ENCODE data around the gene RREB1.
"Not testable (repeated sequence)": the region's sequence is repeated elsewhere in the genome, so short reads cannot be mapped to it uniquely, and the experiment has no call there.

The RREB1 gene

GRCh38 chr6:7260291-7261031, 152.7 kb downstream of the RREB1 start:
- DNase-seq (ENCODE audit: low read depth, low spot score) = no peak
- TF ChIP-seq CTCF (IDR thresholded peaks at IDR 0.05; ENCODE audit: insufficient read depth, low read length, missing control alignments) = no peak
- H3K4me3 ChIP-seq (ENCODE audit: low read depth, low read length) = peak overlapping the region; percentile 77
- POLR2A ChIA-PET = interaction anchor here (0.6 kb wide), 1 partner anchor 151 kb away, joined by 3 read pairs; no protein-coding TSS in a partner anchor
- CTCF ChIA-PET = interaction anchor here (1.0 to 3.8 kb wide), 4 partner anchors 8 to 584 kb away, joined by 4 to 25 read pairs (median 5); no protein-coding TSS in a partner anchor

- DNase-seq (ENCODE audit: low read depth, low spot score) = no peak
- TF ChIP-seq CTCF (IDR thresholded peaks at IDR 0.05; ENCODE audit: insufficient read depth, low read length, missing control alignments) = no peak
- ChIA-PET CTCF (interaction anchor here (0.8 to 3.8 kb wide), 4 partner anchors 9 to 17 kb away, joined by 4 to 25 read pairs (median 10); no protein-coding TSS in a partner anchor), POLR2A (interaction anchor here (0.6 to 0.9 kb wide), 2 partner anchors 13 to 152 kb away, joined by 3 read pairs; no protein-coding TSS in a partner anchor)
- H3K4me3 ChIP-seq (ENCODE audit: low read depth, low read length) = peak overlapping the region; percentile 77
Measured at GRCh38 chr6:7261032-7261841, 153.5 kb downstream of the RREB1 start.

GRCh38 chr6:7261852-7262461, 154.2 kb downstream of the RREB1 start:
- peak overlapping the region; percentile 77 for H3K4me3 ChIP-seq (ENCODE audit: low read depth, low read length)
- TF ChIP-seq CTCF (IDR thresholded peaks at IDR 0.05; ENCODE audit: insufficient read depth, low read length, missing control alignments) = no peak
- ChIA-PET POLR2A (interaction anchor here (0.9 kb wide), 1 partner anchor 12 kb away, joined by 3 read pairs; no protein-coding TSS in a partner anchor), CTCF (interaction anchor here (0.8 to 3.8 kb wide), 5 partner anchors 13 to 537 kb away, joined by 3 to 25 read pairs (median 4); no protein-coding TSS in a partner anchor)
- DNase-seq (ENCODE audit: low read depth, low spot score) = no peak

- POLR2A ChIA-PET = interaction anchor here (0.6 to 0.7 kb wide), 2 partner anchors 8 to 377 kb away, joined by 3 read pairs; no protein-coding TSS in a partner anchor
- no peak for DNase-seq (ENCODE audit: low read depth, low spot score)
- CTCF ChIA-PET = interaction anchor here (0.8 to 2.6 kb wide), 3 partner anchors 12 to 538 kb away, joined by 3 to 15 read pairs (median 4); no protein-coding TSS in a partner anchor
- H3K4me3 ChIP-seq (ENCODE audit: low read depth, low read length) = no peak overlapping the region
- TF ChIP-seq CTCF (IDR thresholded peaks at IDR 0.05; ENCODE audit: insufficient read depth, low read length, missing control alignments) = no peak
Measured at GRCh38 chr6:7262746-7263518, 155.2 kb downstream of the RREB1 start.

GRCh38 chr6:7263519-7263805, 155.7 kb downstream of the RREB1 start:
- ChIA-PET POLR2A (interaction anchor here (0.7 kb wide), 1 partner anchor 378 kb away, joined by 3 read pairs; no protein-coding TSS in a partner anchor), CTCF (interaction anchor here (2.6 kb wide), 1 partner anchor 12 kb away, joined by 15 read pairs; no protein-coding TSS in a partner anchor)
- not testable (repeated sequence) for DNase-seq (ENCODE audit: low read depth, low spot score); H3K4me3 ChIP-seq (ENCODE audit: low read depth, low read length)

GRCh38 chr6:7264041-7264440, 156.3 kb downstream of the RREB1 start:
- H3K4me3 ChIP-seq (ENCODE audit: low read depth, low read length) = no peak overlapping the region
- ChIA-PET CTCF (interaction anchor here (1.1 to 1.4 kb wide), 2 partner anchors 11 to 14 kb away, joined by 4 to 15 read pairs; no protein-coding TSS in a partner anchor), POLR2A (interaction anchor here (0.7 kb wide), 1 partner anchor 378 kb away, joined by 3 read pairs; no protein-coding TSS in a partner anchor)
- TF ChIP-seq CTCF (IDR thresholded peaks at IDR 0.05; ENCODE audit: insufficient read depth, low read length, missing control alignments) = no peak
- no peak for DNase-seq (ENCODE audit: low read depth, low spot score)

All from AG04449 (cell line).